HG03280 (cell line): ENCODE measurements around the gene MYNN.

Source experiments
- ATAC-seq: cut with Tn5 transposase; IDR thresholded peaks from one replicate; pipeline ENCODE4 v1.9.1; 2021; ENCODE audit warnings: mild to moderate bottlenecking, moderate library complexity; ENCODE audit not compliant: unreplicated experiment

MYNN gene

DNA sequence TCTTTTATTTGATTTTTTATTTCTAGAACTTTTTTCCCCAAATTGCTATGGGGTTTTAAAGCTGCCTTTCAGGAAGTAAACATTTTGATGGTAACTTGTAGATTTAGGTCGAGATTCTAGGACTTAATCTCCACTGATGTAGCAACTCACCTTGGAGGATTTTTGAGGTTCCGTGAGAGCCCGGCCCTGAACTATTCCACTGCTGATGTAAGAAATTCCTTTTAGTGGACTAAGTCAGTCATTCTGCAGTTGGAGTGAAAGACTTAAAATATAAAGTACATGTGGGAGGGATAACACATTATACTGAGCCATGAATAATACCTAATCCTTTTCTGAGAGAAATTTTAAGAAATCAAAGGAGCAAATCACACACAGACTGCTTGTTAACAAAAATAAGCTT lies 52.1 kb downstream of the MYNN start:
- no peak for ATAC-seq

GRCh38 chr3:169827712-169828111 lies 54.5 kb downstream of the MYNN start:
- ATAC-seq, result no peak

- no peak for ATAC-seq
These were observed 62.3 kb downstream of the MYNN start for GRCh38 chr3:169835533-169835932.

- ATAC-seq, result peak; percentile 86
These were observed 63.1 kb downstream of the MYNN start for GRCh38 chr3:169836078-169836941.

DNA sequence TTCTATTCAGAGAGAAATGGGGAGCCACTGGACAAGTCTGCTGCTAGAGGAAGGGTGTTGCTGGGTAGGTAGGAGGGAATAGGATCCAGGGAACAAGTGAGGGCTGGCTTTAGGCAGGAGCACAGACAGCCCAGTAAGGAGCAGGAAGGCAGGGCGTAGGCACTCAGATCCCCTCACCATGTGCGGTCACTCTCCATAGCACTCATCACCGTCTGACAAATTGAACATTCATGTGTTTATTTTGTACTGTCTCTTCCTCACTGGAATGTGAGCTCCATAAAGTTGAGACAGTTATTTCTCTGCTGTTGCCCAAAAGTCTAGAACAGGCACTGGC lies 63.7 kb downstream of the MYNN start:
- no peak for ATAC-seq

GRCh38 chr3:169838511-169839030 lies 65.4 kb downstream of the MYNN start:
- no peak for ATAC-seq
